Mesothelial cell of epicardium (in vitro differentiated cells): Measurements from ENCODE around the gene CCDC178. TPM values are rescaled to one million over a fixed set of nuclear protein-coding genes. Genes with fewer than 3 reads are reported as not detected.

ENCODE experiments used
- DNase-seq, 2 experiments: peaks; one replicate each; pipeline ENCODE4 v3.0.0; 2021; ENCODE audit warnings: low spot score in 2 of 2; ENCODE audit not compliant: unreplicated experiment in 2 of 2
- H3K27ac Mint-ChIP-seq: 2 replicates; pipeline ENCODE4 v1.8.0; 2021; ENCODE audit warnings: mixed read lengths
- H3K27me3 Mint-ChIP-seq: 2 replicates; pipeline ENCODE4 v1.8.0; 2021; ENCODE audit warnings: low read depth, mixed read lengths
- H3K36me3 Mint-ChIP-seq: 2 replicates; pipeline ENCODE4 v1.8.0; 2021; ENCODE audit warnings: mixed read lengths
- H3K4me1 Mint-ChIP-seq: 2 replicates; pipeline ENCODE4 v1.8.0; 2021; ENCODE audit warnings: mixed read lengths
- H3K4me3 Mint-ChIP-seq: 2 replicates; pipeline ENCODE4 v1.8.0; 2021; ENCODE audit warnings: mild to moderate bottlenecking, moderate library complexity, mixed read lengths
- H3K9me3 Mint-ChIP-seq: 2 replicates; pipeline ENCODE4 v1.8.0; 2021; ENCODE audit warnings: mixed read lengths
- total RNA-seq: library from RNA; stranded (reverse); gene quantifications from 3 replicates; pipeline ENCODE4 v1.2.1, GENCODE V29; 2021
- TF ChIP-seq, protein P1 (sequence below): fragments of 200-600 bp; sonication (generic); IDR thresholded peaks from one replicate; pipeline ENCODE4 v1.5.0; 2021; ENCODE audit warnings: antibody characterized with exemption; ENCODE audit not compliant: unreplicated experiment

Gene CCDC178
- total RNA-seq, 1 donor from 2014 or later, result 3.1 TPM

DNA sequence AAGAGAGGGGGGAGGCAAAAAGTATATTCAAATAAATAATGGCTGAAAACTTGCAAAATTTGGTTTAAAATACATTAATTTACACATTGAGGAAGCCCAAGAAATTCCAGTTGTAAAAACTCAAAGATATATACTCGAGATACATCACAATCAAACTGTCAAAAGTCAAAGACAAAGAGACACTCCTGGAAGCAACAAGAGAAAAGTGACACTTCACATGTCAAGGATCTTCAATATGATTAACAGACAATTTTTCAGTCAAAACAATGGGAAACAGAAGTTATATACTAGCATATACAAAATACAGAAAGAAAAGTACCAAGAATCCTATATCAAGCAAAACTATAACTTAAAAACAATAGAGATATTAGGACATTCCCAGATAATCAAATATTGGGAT, 170.2 kb downstream of the CCDC178 start:
- TF ChIP-seq, protein P1, sequence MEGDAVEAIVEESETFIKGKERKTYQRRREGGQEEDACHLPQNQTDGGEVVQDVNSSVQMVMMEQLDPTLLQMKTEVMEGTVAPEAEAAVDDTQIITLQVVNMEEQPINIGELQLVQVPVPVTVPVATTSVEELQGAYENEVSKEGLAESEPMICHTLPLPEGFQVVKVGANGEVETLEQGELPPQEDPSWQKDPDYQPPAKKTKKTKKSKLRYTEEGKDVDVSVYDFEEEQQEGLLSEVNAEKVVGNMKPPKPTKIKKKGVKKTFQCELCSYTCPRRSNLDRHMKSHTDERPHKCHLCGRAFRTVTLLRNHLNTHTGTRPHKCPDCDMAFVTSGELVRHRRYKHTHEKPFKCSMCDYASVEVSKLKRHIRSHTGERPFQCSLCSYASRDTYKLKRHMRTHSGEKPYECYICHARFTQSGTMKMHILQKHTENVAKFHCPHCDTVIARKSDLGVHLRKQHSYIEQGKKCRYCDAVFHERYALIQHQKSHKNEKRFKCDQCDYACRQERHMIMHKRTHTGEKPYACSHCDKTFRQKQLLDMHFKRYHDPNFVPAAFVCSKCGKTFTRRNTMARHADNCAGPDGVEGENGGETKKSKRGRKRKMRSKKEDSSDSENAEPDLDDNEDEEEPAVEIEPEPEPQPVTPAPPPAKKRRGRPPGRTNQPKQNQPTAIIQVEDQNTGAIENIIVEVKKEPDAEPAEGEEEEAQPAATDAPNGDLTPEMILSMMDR, result no peak
- Mint-ChIP-seq H3K27ac (no peak overlapping the region), H3K9me3 (peaks cover 9% of the 10 kb centered on the region), H3K27me3 (no peaks in the 10 kb centered on the region), H3K36me3 (no peaks in the 10 kb centered on the region), H3K4me3 (no peak overlapping the region), H3K4me1 (no peaks in the 10 kb centered on the region)
- DNase-seq, result no peak

DNA sequence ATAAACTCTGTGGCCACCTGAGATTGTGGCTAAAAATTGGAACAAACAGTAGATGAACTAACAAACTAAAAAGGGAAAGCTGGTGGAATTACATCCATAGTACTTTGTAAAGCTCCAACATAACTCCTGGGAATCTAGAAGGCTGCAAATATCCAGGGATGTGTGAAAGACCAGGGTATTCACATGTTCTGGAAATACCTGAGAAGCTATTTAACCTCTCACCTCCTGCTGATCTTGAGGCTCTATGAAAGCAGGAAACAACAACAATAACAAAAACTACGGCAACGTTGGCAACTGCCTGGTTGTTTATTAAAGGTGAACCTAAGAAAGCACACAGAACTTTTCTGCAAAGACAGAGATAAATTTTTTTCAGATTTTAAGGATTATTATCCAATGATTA, 171.3 kb downstream of the CCDC178 start:
- no peak overlapping the region for H3K27ac Mint-ChIP-seq
- no peak for DNase-seq
- H3K27me3 Mint-ChIP-seq, result no peaks in the 10 kb centered on the region
- peaks cover 9% of the 10 kb centered on the region for H3K9me3 Mint-ChIP-seq
- no peak overlapping the region for H3K4me3 Mint-ChIP-seq
- H3K4me1 Mint-ChIP-seq, result no peaks in the 10 kb centered on the region
- no peaks in the 10 kb centered on the region for H3K36me3 Mint-ChIP-seq
- TF ChIP-seq, protein P1, result no peak

DNA sequence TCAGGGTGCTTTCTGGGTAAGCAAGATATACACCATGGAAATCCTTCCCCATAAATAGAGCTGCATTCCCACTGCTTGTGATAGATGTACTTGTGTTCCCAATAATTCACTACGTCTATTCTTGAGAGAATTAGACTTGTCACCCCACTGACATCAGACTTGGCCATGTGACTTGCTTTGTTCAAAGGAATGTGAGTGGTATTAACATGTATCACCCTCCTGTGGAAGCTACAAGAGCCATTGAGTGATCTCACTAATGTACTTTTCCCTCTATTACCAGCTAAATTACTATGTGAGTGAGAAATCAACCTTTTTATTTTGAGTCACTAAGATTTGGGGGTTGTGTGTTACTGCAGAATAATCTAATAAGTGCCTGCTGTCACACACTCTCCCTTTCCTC, 176.0 kb downstream of the CCDC178 start:
- Mint-ChIP-seq H3K27me3 (no peaks in the 10 kb centered on the region), H3K27ac (no peak overlapping the region), H3K9me3 (no peaks in the 10 kb centered on the region), H3K36me3 (no peaks in the 10 kb centered on the region), H3K4me3 (no peak overlapping the region), H3K4me1 (no peaks in the 10 kb centered on the region)
- no peak for DNase-seq
- TF ChIP-seq, protein P1, result no peak

DNA sequence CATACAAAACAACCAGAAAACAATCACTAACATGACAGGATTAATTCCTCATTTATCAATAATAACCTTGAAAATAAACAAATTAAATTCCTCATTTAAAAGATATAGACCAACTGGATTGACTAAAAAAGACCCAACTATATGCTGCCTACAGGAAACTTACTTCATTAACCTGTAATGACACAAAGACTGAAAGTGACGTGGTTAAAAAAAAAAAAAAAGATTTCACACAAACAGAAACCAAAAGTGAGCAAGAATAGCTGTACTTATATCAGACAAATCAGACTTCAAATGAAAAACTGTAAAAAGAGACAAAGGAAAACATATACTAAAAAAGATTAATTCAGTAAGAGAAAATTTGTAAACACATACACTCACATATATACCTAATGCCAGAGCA, 201.2 kb downstream of the CCDC178 start:
- Mint-ChIP-seq H3K36me3 (peaks cover 2% of the 10 kb centered on the region), H3K4me3 (no peak overlapping the region), H3K9me3 (peaks cover 34% of the 10 kb centered on the region), H3K4me1 (peaks cover under 1% of the 10 kb centered on the region), H3K27me3 (no peaks in the 10 kb centered on the region), H3K27ac (no peak overlapping the region)
- no peak for DNase-seq
- TF ChIP-seq, protein P1, result no peak

DNA sequence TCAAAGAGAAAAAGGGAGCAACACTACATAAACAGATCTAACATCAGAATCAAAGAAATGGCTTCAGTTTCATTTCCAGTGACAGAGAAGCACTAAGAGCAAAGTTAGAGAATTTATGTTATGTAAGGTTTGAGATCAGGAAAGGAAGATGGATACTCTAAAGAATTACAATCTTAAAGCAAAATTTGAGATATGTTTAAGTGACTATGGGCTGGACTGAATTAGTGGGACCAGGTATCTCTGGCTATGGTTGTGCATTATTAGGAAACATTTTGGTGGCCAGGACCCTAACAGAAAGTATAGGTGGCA, 208.2 kb downstream of the CCDC178 start:
- Mint-ChIP-seq H3K9me3 (no peaks in the 10 kb centered on the region), H3K4me3 (no peak overlapping the region), H3K27ac (peak overlapping the region; percentile 81), H3K4me1 (peaks cover 10% of the 10 kb centered on the region), H3K27me3 (no peaks in the 10 kb centered on the region), H3K36me3 (no peaks in the 10 kb centered on the region)
- no peak for DNase-seq
- TF ChIP-seq, protein P1, result peak; percentile 33

DNA sequence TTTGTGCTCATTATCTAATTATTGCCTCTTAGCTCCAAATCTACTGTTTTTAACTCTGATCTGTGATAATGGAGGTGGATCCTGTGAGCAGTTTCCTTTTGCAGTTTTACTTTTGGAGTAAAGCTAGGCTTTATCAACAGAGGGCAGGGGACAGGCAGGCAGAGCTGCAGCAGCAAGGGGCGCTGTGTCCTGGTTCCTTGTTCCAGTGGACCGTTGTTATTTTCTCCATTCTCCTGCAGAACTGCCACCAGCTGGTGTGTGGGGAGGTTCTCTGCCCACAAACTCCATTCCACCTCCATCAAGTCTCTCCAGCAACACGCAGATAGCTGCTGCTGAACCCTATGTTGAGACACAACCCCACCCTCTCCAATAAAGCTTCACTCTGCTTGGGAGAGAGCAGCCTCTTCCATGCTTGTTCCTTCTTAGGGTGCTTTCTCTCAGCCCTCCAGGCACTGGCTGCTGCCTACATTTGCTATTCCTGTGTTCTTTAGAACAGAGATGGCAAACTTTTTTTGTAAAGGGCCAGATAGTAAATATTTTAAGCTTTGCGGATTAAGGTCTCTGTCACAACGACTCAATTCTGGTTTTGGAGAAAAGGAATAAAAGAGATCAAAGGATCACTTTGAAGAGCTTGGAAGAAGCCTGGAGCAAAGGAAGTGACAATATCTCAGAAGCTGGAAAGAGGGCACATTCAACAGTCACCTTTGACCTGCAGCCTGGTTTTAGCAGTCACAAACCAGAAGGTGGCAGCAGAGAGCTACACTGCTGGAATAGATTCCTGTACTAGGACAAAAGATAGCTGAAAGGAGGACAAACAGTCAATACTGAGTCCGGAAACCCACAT, 208.8 kb downstream of the CCDC178 start:
- H3K36me3 Mint-ChIP-seq, result no peaks in the 10 kb centered on the region
- peaks cover 10% of the 10 kb centered on the region for H3K4me1 Mint-ChIP-seq
- no peaks in the 10 kb centered on the region for H3K27me3 Mint-ChIP-seq
- peak overlapping the region; percentile 81 for H3K27ac Mint-ChIP-seq
- H3K4me3 Mint-ChIP-seq, result no peak overlapping the region
- no peaks in the 10 kb centered on the region for H3K9me3 Mint-ChIP-seq
- peak; percentile 47 to 71 for DNase-seq
- TF ChIP-seq, protein P1, result peak; percentile 82
